ENCODE results near the gene METTL9. TPM values are rescaled to one million over a fixed set of nuclear protein-coding genes. Genes with fewer than 3 reads are reported as not detected.
"Not testable (repeated sequence)": the region's sequence is repeated elsewhere in the genome, so short reads cannot be mapped to it uniquely, and the experiment has no call there.

The METTL9 gene
- total RNA-seq, 4 donors from 2014 or later = 59.2 to 75.8 (median 70.3) TPM

GRCh38 chr16:21600031-21600773, 825 bp downstream of the METTL9 start:
- Histone ChIP-seq H3K36me3 (no peaks in the 10 kb centered on the region), H3K4me3 (peak overlapping the region; percentile 86 to 96 (median 92)), H3K27ac (peak overlapping the region; percentile 96 to 99 (median 98)), H3K9me3 (no peaks in the 10 kb centered on the region), H3K27me3 (no peaks in the 10 kb centered on the region), H3K4me1 (peaks cover 0 to 40% (median 5%) of the 10 kb centered on the region in 4 donors)
- TF ChIP-seq POLR2A (IDR thresholded peaks at IDR 0.05) (no peak), CTCF (IDR thresholded peaks at IDR 0.05) (peak in 2 of 6 experiments; percentile 19 to 22)
- DNase-seq = peak in 1 of 3 donors; percentile 23

- H3K36me3 ChIP-seq = no peaks in the 10 kb centered on the region
- no peaks in the 10 kb centered on the region for H3K9me3 ChIP-seq
- H3K27me3 ChIP-seq = no peaks in the 10 kb centered on the region
- no peak overlapping the region for H3K27ac ChIP-seq
- no peak overlapping the region for H3K4me3 ChIP-seq
- no peak for DNase-seq
- peaks cover 0 to 40% (median 5%) of the 10 kb centered on the region in 4 donors for H3K4me1 ChIP-seq
- TF ChIP-seq CTCF (IDR thresholded peaks at IDR 0.05) (no peak), POLR2A (IDR thresholded peaks at IDR 0.05) (no peak)
These were observed 3.4 kb downstream of the METTL9 start for GRCh38 chr16:21602785-21603184.

- no peak overlapping the region for H3K4me3 ChIP-seq
- TF ChIP-seq CTCF (IDR thresholded peaks at IDR 0.05) (no peak), POLR2A (IDR thresholded peaks at IDR 0.05) (no peak)
- no peaks in the 10 kb centered on the region for H3K9me3 ChIP-seq
- no peaks in the 10 kb centered on the region for H3K36me3 ChIP-seq
- no peak overlapping the region for H3K27ac ChIP-seq
- no peak for DNase-seq
- H3K27me3 ChIP-seq = no peaks in the 10 kb centered on the region
- H3K4me1 ChIP-seq = peaks cover 0 to 40% (median 6%) of the 10 kb centered on the region in 4 donors
These were observed 4.6 kb downstream of the METTL9 start for GRCh38 chr16:21603928-21604327.

- not testable (repeated sequence) for H3K4me3 ChIP-seq, DNase-seq, H3K27me3 ChIP-seq, H3K36me3 ChIP-seq, H3K9me3 ChIP-seq, H3K27ac ChIP-seq
- H3K4me1 ChIP-seq = peaks cover 4 to 47% (median 7%) of the 10 kb centered on the region in 4 donors
These were observed 6.5 kb downstream of the METTL9 start for GRCh38 chr16:21605848-21606247.

- Histone ChIP-seq H3K36me3 (no peaks in the 10 kb centered on the region), H3K4me1 (peaks cover 4 to 37% (median 9%) of the 10 kb centered on the region in 4 donors), H3K27ac (no peak overlapping the region), H3K9me3 (no peaks in the 10 kb centered on the region), H3K4me3 (no peak overlapping the region), H3K27me3 (no peaks in the 10 kb centered on the region)
- TF ChIP-seq POLR2A (IDR thresholded peaks at IDR 0.05) = no peak
- no peak for TF ChIP-seq CTCF (IDR thresholded peaks at IDR 0.05)
- DNase-seq = no peak
These were observed 9.4 kb downstream of the METTL9 start for GRCh38 chr16:21608639-21609328.

- H3K36me3 ChIP-seq = no peaks in the 10 kb centered on the region
- peaks cover 4 to 24% (median 9%) of the 10 kb centered on the region in 4 donors for H3K4me1 ChIP-seq
- TF ChIP-seq POLR2A (IDR thresholded peaks at IDR 0.05) (no peak), CTCF (IDR thresholded peaks at IDR 0.05) (no peak)
- no peaks in the 10 kb centered on the region for H3K9me3 ChIP-seq
- no peak for DNase-seq
- no peak overlapping the region for H3K27ac ChIP-seq
- no peaks in the 10 kb centered on the region for H3K27me3 ChIP-seq
- no peak overlapping the region for H3K4me3 ChIP-seq
These were observed 10.7 kb downstream of the METTL9 start for GRCh38 chr16:21610006-21610544.

Data from Peyer's patch (tissue), 4 donors.